Keratinocyte (primary cell): ENCODE results near the gene ZSCAN9. TPM values are rescaled to one million over a fixed set of nuclear protein-coding genes. Genes with fewer than 3 reads are reported as not detected.

Experiments used
- DNase-seq: peaks from one replicate; pipeline ENCODE4 v3.0.0-alpha.2; 2011; ENCODE audit warnings: low read depth, missing footprints, low spot score
- FAIRE-seq: peaks from 2 replicates; lab custom pipeline; 2011; peaks lifted over from hg19 to GRCh38; lab: Jason Lieb, UNC
- H2AFZ ChIP-seq: 2 replicates; pipeline ENCODE4 v1.6.0; 2012; ENCODE audit warnings: low read length, control low read depth, inconsistent platforms; ENCODE audit not compliant: control insufficient read depth
- H3K27ac ChIP-seq: 2 replicates; pipeline ENCODE4 v1.5.1; 2011; ENCODE audit warnings: low read length; ENCODE audit not compliant: control insufficient read depth, insufficient read depth
- H3K27me3 ChIP-seq: 3 replicates; pipeline ENCODE4 v1.6.0; 2011; ENCODE audit warnings: low read length; ENCODE audit not compliant: control insufficient read depth, insufficient read depth; ENCODE audit errors: extremely low read depth
- H3K36me3 ChIP-seq, 2 experiments: 2 replicates in 1 of 2; 3 replicates in 1 of 2; pipeline ENCODE4 v1.5.1; 2011; ENCODE audit warnings: low read length in 2 of 2, mild to moderate bottlenecking in 1 of 2; ENCODE audit not compliant: control insufficient read depth in 2 of 2, insufficient read depth in 2 of 2; ENCODE audit errors: extremely low read depth in 1 of 2
- H3K4me1 ChIP-seq: 3 replicates; pipeline ENCODE4 v1.5.1; 2011; ENCODE audit warnings: low read length; ENCODE audit not compliant: control insufficient read depth, insufficient read depth; ENCODE audit errors: extremely low read depth
- H3K4me2 ChIP-seq: 3 replicates; pipeline ENCODE4 v1.6.0; 2011; ENCODE audit warnings: low read depth, low read length; ENCODE audit not compliant: control insufficient read depth, insufficient read depth; ENCODE audit errors: extremely low read depth
- H3K4me3 ChIP-seq, 3 experiments: fragments of 200-600 bp in 1 of 3; sonication (generic) in 1 of 3; 2 replicates in 2 of 3; 3 replicates in 1 of 3; pipeline ENCODE4 v1.5.1; 2011 to 2016; ENCODE audit warnings: low read length in 3 of 3, mild to moderate bottlenecking in 3 of 3, control low read depth in 2 of 3, inconsistent platforms in 1 of 3, low read depth in 1 of 3, mixed read lengths in 1 of 3, mixed run types in 1 of 3, moderate library complexity in 1 of 3; ENCODE audit not compliant: control insufficient read depth in 2 of 3, insufficient read depth in 2 of 3; ENCODE audit errors: extremely low read depth in 1 of 3
- H3K79me2 ChIP-seq: 2 replicates; pipeline ENCODE4 v1.6.0; 2012; ENCODE audit warnings: low read length; ENCODE audit not compliant: control insufficient read depth, insufficient read depth
- H3K9ac ChIP-seq: 3 replicates; pipeline ENCODE4 v1.6.0; 2011; ENCODE audit warnings: low read length; ENCODE audit not compliant: control insufficient read depth, insufficient read depth; ENCODE audit errors: extremely low read depth
- H3K9me1 ChIP-seq: 3 replicates; pipeline ENCODE4 v1.6.0; 2011; ENCODE audit warnings: low read length; ENCODE audit not compliant: control insufficient read depth, insufficient read depth; ENCODE audit errors: extremely low read depth
- H3K9me3 ChIP-seq: 2 replicates; pipeline ENCODE4 v1.5.1; 2012; ENCODE audit warnings: low read depth, low read length; ENCODE audit not compliant: control insufficient read depth
- H4K20me1 ChIP-seq: 3 replicates; pipeline ENCODE4 v1.6.0; 2011; ENCODE audit warnings: low read length; ENCODE audit not compliant: control insufficient read depth, insufficient read depth; ENCODE audit errors: extremely low read depth
- EZH2 ChIP-seq: IDR thresholded peaks from one replicate; pipeline ENCODE4 v1.6.1; 2012; ENCODE audit warnings: inconsistent platforms, mild to moderate bottlenecking, low read length, moderate library complexity
- dilution Hi-C: fragments of 300-500 bp; cut with MboI; formaldehyde crosslinking; loops from one replicate; pipeline ENCODE4 v1.7.0; 2020; ENCODE audit warnings: low sequenced_read_pairs; ENCODE audit not compliant: extremely low pct_ligation_motif_present
- polyA plus RNA-seq, 5 experiments: library from polyadenylated mRNA; depleted of rRNA in 3 of 5; stranded (reverse) in 3 of 5; stranded (forward) in 1 of 5; unstranded in 1 of 5; fragments of >200 nt; gene quantifications; 1 replicate in 1 of 5; 2 replicates in 3 of 5; 3 replicates in 1 of 5; pipeline versions ENCODE4 v1.2.1 to v1.2.3, GENCODE V29; 2011 to 2012; ENCODE audit warnings: missing spikeins in 2 of 5, low read depth in 1 of 5, low replicate concordance in 1 of 5
- TF ChIP-seq, protein P1 (sequence below), 3 experiments: IDR thresholded peaks in 1 of 3; conservative IDR thresholded peaks in 1 of 3; optimal IDR thresholded peaks in 1 of 3; 2 replicates in 2 of 3; 3 replicates in 1 of 3; pipeline versions ENCODE3 to v1.5.1; 2011; ENCODE audit warnings: low read length in 3 of 3, mild to moderate bottlenecking in 3 of 3, moderate library complexity in 2 of 3, control low read depth in 1 of 3, inconsistent platforms in 1 of 3; ENCODE audit not compliant: insufficient read depth in 2 of 3; ENCODE audit errors: extremely low read depth in 1 of 3

The ZSCAN9 gene
- polyA plus RNA-seq, 1 donor (not counting 4 experiments of a cell fraction or from before 2014, with no cell fraction given): 12.0 TPM

GRCh38 chr6:28266563-28266961 is 41.5 kb downstream of the ZSCAN9 start:
- no peak for DNase-seq
- no peak for TF ChIP-seq EZH2
- TF ChIP-seq, protein P1, sequence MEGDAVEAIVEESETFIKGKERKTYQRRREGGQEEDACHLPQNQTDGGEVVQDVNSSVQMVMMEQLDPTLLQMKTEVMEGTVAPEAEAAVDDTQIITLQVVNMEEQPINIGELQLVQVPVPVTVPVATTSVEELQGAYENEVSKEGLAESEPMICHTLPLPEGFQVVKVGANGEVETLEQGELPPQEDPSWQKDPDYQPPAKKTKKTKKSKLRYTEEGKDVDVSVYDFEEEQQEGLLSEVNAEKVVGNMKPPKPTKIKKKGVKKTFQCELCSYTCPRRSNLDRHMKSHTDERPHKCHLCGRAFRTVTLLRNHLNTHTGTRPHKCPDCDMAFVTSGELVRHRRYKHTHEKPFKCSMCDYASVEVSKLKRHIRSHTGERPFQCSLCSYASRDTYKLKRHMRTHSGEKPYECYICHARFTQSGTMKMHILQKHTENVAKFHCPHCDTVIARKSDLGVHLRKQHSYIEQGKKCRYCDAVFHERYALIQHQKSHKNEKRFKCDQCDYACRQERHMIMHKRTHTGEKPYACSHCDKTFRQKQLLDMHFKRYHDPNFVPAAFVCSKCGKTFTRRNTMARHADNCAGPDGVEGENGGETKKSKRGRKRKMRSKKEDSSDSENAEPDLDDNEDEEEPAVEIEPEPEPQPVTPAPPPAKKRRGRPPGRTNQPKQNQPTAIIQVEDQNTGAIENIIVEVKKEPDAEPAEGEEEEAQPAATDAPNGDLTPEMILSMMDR (optimal IDR thresholded peaks at IDR 0.05 in 1 of 3, IDR thresholded peaks at IDR 0.05 in 1 of 3, conservative IDR thresholded peaks at IDR 0.05 in 1 of 3; ENCODE audit: extremely low read depth in 1 of 3, insufficient read depth in 2 of 3, low read length in 3 of 3): no peak

GRCh38 chr6:28266962-28267694 is 42.1 kb downstream of the ZSCAN9 start, which contains the start of gene ZSCAN26:
TSS of gene ZSCAN26 (plus strand) at chr6:28267143. CDS start at chr6:28271920, 4,777 bp downstream.
- Histone ChIP-seq H2AFZ (peak within 1 kb of the TSS; percentile 94), H3K9me3 (no peaks in the 10 kb centered on the region), H3K36me3 (peaks cover 2 to 8% of the 10 kb centered on the region in 2 experiments), H3K4me3 (peak within 1 kb of the TSS; percentile 71 to 85 (median 84)), H3K27me3 (no peaks in the 10 kb centered on the region), H3K9me1 (no peaks in the 10 kb centered on the region), H3K79me2 (peaks cover 9% of the 10 kb centered on the region), H3K4me1 (peaks cover 9% of the 10 kb centered on the region), H4K20me1 (no peaks in the 10 kb centered on the region), H3K9ac (peak within 1 kb of the TSS; percentile 84), H3K27ac (peak within 1 kb of the TSS; percentile 72), H3K4me2 (peak within 1 kb of the TSS; percentile 95)
- FAIRE-seq: peak; percentile 78
- no peak for TF ChIP-seq EZH2
- TF ChIP-seq, protein P1 (optimal IDR thresholded peaks at IDR 0.05 in 1 of 3, IDR thresholded peaks at IDR 0.05 in 1 of 3, conservative IDR thresholded peaks at IDR 0.05 in 1 of 3; ENCODE audit: extremely low read depth in 1 of 3, insufficient read depth in 2 of 3, low read length in 3 of 3): no peak
- dilution Hi-C loops: no loop called here
- DNase-seq: peak; percentile 54

More at GRCh38 chr6:28266563-28266961, 41.5 kb downstream of the ZSCAN9 start:
- H3K9me1 ChIP-seq: no peaks in the 10 kb centered on the region
- H3K27ac ChIP-seq: peak overlapping the region; percentile 72
- H2AFZ ChIP-seq: peak overlapping the region; percentile 94
- peak overlapping the region; percentile 84 for H3K9ac ChIP-seq
- no peaks in the 10 kb centered on the region for H3K9me3 ChIP-seq
- H3K36me3 ChIP-seq: peaks cover 0 to 4% of the 10 kb centered on the region in 2 experiments
- no peaks in the 10 kb centered on the region for H3K27me3 ChIP-seq
- peaks cover 9% of the 10 kb centered on the region for H3K79me2 ChIP-seq
- H3K4me2 ChIP-seq: peak overlapping the region; percentile 95
- H4K20me1 ChIP-seq: no peaks in the 10 kb centered on the region
- dilution Hi-C loops: no loop called here
- H3K4me3 ChIP-seq: peak overlapping the region; percentile 71 to 85 (median 84)
- no peak for FAIRE-seq
- peaks cover 9% of the 10 kb centered on the region for H3K4me1 ChIP-seq
